ENCODE results near the gene BDP1. TPM values are rescaled to one million over a fixed set of nuclear protein-coding genes. Genes with fewer than 3 reads are reported as not detected.

BDP1 gene
- total and polyA plus RNA-seq, 3 donors from 2014 or later, result 7.5 to 47.3 (median 34.6) TPM

DNA sequence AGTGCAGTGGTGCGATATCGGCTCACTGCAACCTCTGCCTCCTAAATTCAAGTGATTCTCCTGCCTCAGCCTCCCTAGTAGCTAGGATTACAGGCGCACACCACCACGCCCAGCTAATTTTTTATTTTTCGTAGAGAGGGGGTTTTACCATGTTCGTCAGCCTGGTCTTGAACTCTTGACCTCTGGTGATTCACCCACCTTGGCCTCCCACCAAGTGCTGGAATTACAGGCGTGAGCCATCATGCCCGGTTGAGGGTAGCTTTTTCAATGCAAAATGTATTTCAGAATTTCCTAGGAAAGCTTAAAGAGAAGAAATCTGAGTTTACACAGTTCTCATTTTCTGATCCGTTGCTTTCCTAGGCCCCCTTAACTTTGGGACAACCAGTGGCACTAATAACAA is 15.7 kb downstream of the BDP1 start:
- Histone ChIP-seq H3K27ac (no peak overlapping the region), H3K4me1 (no peaks in the 10 kb centered on the region), H3K27me3 (no peaks in the 10 kb centered on the region), H3K9me3 (no peaks in the 10 kb centered on the region), H3K36me3 (ENCODE audit: low read depth, missing control alignments) (no peaks in the 10 kb centered on the region), H3K4me3 (no peak overlapping the region)
- WGBS, 2 donors, result 85 to 92% methylated on average over 9 of the region's 9 CpGs
- TF ChIP-seq, protein P1, sequence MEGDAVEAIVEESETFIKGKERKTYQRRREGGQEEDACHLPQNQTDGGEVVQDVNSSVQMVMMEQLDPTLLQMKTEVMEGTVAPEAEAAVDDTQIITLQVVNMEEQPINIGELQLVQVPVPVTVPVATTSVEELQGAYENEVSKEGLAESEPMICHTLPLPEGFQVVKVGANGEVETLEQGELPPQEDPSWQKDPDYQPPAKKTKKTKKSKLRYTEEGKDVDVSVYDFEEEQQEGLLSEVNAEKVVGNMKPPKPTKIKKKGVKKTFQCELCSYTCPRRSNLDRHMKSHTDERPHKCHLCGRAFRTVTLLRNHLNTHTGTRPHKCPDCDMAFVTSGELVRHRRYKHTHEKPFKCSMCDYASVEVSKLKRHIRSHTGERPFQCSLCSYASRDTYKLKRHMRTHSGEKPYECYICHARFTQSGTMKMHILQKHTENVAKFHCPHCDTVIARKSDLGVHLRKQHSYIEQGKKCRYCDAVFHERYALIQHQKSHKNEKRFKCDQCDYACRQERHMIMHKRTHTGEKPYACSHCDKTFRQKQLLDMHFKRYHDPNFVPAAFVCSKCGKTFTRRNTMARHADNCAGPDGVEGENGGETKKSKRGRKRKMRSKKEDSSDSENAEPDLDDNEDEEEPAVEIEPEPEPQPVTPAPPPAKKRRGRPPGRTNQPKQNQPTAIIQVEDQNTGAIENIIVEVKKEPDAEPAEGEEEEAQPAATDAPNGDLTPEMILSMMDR (IDR thresholded peaks at IDR 0.05), result no peak
- no peak for TF ChIP-seq POLR2A (IDR thresholded peaks at IDR 0.05)
- DNase-seq, result no peak
- intact Hi-C loops (cut with DNase I; ENCODE audit: low total_unique reads), result no loop called here

DNA sequence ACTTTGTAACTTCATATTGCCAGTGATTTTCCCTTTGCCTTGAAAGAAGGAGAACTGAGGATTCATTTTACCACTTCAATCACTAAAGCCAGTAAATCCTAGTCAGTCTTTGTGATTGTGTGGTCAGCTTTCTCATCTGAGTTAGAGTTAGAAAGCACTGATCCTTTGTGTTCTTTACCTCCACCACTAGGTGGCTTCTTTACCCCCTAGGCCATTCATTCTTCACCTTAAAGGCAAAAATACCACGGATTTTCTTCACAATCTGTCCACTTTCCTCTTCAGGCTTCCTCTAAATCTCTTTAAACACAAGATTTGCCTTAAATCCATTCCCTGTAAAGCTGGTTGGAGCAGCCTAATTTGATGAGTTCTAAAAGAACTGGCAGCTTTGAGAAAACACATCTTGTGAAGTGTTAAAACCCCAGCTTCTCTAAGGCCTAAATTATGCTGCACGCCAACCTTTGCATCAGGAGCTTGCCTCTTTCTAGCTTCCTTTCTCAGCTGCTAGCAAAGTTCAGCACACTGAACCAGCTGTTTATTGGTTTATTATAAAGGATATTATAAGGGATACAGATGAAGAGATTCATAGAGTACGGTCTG is 20.4 kb downstream of the BDP1 start:
- Histone ChIP-seq H3K36me3 (ENCODE audit: low read depth, missing control alignments) (no peaks in the 10 kb centered on the region), H3K4me3 (no peak overlapping the region), H3K4me1 (no peaks in the 10 kb centered on the region), H3K27ac (no peak overlapping the region), H3K27me3 (no peaks in the 10 kb centered on the region), H3K9me3 (no peaks in the 10 kb centered on the region)
- DNase-seq, result no peak
- intact Hi-C loops (cut with DNase I; ENCODE audit: low total_unique reads), result no loop called here
- 71 to 75% methylated on average over 3 of the region's 3 CpGs for WGBS, 2 donors
- TF ChIP-seq POLR2A (IDR thresholded peaks at IDR 0.05), result no peak
- TF ChIP-seq, protein P1 (IDR thresholded peaks at IDR 0.05), result peak in 2 of 3 experiments; percentile 31 to 60

GRCh38 chr5:71481441-71481840 is 26.0 kb downstream of the BDP1 start:
- intact Hi-C loops (cut with DNase I; ENCODE audit: low total_unique reads), result no loop called here
- Histone ChIP-seq H3K27ac (no peak overlapping the region), H3K4me3 (no peak overlapping the region), H3K4me1 (no peaks in the 10 kb centered on the region), H3K27me3 (no peaks in the 10 kb centered on the region), H3K9me3 (no peaks in the 10 kb centered on the region), H3K36me3 (ENCODE audit: low read depth, missing control alignments) (no peaks in the 10 kb centered on the region)
- TF ChIP-seq POLR2A (IDR thresholded peaks at IDR 0.05), result no peak
- TF ChIP-seq, protein P1 (IDR thresholded peaks at IDR 0.05), result no peak
- no peak for DNase-seq

DNA sequence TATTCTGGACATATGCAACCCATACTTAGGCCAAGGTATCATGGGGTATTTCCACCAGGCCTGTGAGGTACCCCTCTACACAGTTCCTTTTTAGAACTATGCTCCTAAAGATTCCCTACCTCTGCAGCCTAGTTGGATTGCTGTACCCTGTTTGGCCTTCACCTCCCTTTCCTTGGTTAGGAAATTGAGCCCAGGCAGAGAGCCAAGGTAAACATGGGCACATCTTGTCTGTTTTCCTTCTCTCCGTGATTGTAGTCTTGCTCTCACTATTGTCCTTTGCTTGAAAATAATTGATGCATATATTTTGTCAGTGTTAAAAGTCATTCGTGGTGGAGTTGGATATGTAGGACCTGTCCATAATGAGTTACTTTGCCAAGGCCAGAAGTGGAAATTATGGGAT is 26.7 kb downstream of the BDP1 start:
- Histone ChIP-seq H3K9me3 (no peaks in the 10 kb centered on the region), H3K27ac (no peak overlapping the region), H3K27me3 (no peaks in the 10 kb centered on the region), H3K4me3 (no peak overlapping the region), H3K4me1 (no peaks in the 10 kb centered on the region), H3K36me3 (ENCODE audit: low read depth, missing control alignments) (no peaks in the 10 kb centered on the region)
- 33 to 44% methylated on average over 2 of the region's 2 CpGs for WGBS, 2 donors
- no peak for TF ChIP-seq POLR2A (IDR thresholded peaks at IDR 0.05)
- TF ChIP-seq, protein P1 (IDR thresholded peaks at IDR 0.05), result no peak
- intact Hi-C loops (cut with DNase I; ENCODE audit: low total_unique reads), result no loop called here
- no peak for DNase-seq

DNA sequence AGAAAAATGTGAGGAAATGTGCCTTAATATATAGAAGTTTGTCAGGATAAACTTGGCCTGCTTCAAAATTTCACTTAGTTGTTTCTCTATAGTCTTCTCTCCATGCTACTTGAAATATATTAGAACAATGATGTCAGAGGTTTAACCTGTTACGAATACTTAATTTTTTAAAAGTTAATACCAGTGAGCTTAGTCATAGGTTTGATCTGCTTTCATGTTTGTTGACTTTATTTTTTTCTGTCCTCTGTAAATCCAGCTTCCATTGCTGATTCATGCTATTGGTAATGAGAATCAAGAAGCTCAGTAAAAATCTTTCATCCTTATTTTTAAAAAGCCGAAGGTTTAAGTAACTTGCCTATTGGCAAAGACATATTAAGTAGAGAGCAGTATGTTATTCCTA is 27.9 kb downstream of the BDP1 start:
- TF ChIP-seq POLR2A (IDR thresholded peaks at IDR 0.05), result no peak
- TF ChIP-seq, protein P1 (IDR thresholded peaks at IDR 0.05), result no peak
- no peak for DNase-seq
- Histone ChIP-seq H3K4me3 (no peak overlapping the region), H3K27me3 (no peaks in the 10 kb centered on the region), H3K4me1 (no peaks in the 10 kb centered on the region), H3K36me3 (ENCODE audit: low read depth, missing control alignments) (no peaks in the 10 kb centered on the region), H3K27ac (no peak overlapping the region), H3K9me3 (no peaks in the 10 kb centered on the region)
- 88 to 98% methylated on average over 2 of the region's 2 CpGs for WGBS, 2 donors
- intact Hi-C loops (cut with DNase I; ENCODE audit: low total_unique reads), result no loop called here

All from testis (tissue), 3 donors.